ENCODE results near the gene PPP2R2B. TPM values are rescaled to one million over a fixed set of nuclear protein-coding genes. Genes with fewer than 3 reads are reported as not detected.

PPP2R2B gene
- total RNA-seq, 1 experiment from 2014 or later = not detected

- CTCF ChIA-PET = no interaction called here
Observed at GRCh38 chr5:146817973-146818372, 60.6 kb downstream of the PPP2R2B start.

GRCh38 chr5:146816775-146817387, 61.7 kb downstream of the PPP2R2B start:
- H3K36me3 ChIP-seq (ENCODE audit: low read depth, low read length) = no peaks in the 10 kb centered on the region
- ATAC-seq = no peak
- no peaks in the 10 kb centered on the region for H3K27me3 ChIP-seq (ENCODE audit: low read length)
- H3K4me1 ChIP-seq (ENCODE audit: insufficient read depth, low read length) = no peaks in the 10 kb centered on the region
- intact Hi-C loops (cut with micrococcal nuclease) = loop anchor here (1.0 kb wide), 1 partner anchor 18 kb away; no protein-coding TSS in a partner anchor
- H3K9me3 ChIP-seq (ENCODE audit: low read length) = no peaks in the 10 kb centered on the region
- no peaks in the 10 kb centered on the region for H4K20me1 ChIP-seq (ENCODE audit: low read length)
- H3F3A ChIP-seq (ENCODE audit: low read length, unreplicated experiment) = no peaks in the 10 kb centered on the region
- DNase-seq = no peak
- CTCF ChIA-PET = no interaction called here
- no peak for TF ChIP-seq EZH2 (IDR thresholded peaks at IDR 0.05; ENCODE audit: low read length, unreplicated experiment)
- TF ChIP-seq CTCF (conservative IDR thresholded peaks at IDR 0.05; ENCODE audit: low read depth, low read length) = no peak
- no peak for TF ChIP-seq EZH2phosphoT487 (IDR thresholded peaks at IDR 0.05; ENCODE audit: borderline replicate concordance, low read length)
- no peak overlapping the region for H3K4me3 ChIP-seq (ENCODE audit: low read length)
- H3K79me2 ChIP-seq (ENCODE audit: low read length) = no peaks in the 10 kb centered on the region
- H3K27ac ChIP-seq (ENCODE audit: low read length) = no peak overlapping the region
- BruUV-seq (replicated peaks) = no TSS peak
- H2AFZ ChIP-seq (ENCODE audit: low read length) = no peak overlapping the region
- no peak overlapping the region for H3K4me2 ChIP-seq (ENCODE audit: low read length)
- no peaks in the 10 kb centered on the region for H3K9me2 ChIP-seq (replicated peaks; ENCODE audit: low read length)
- POLR2A ChIA-PET (ENCODE audit: unreplicated experiment) = no interaction called here
- no peak overlapping the region for H3K9ac ChIP-seq (ENCODE audit: low read length)

More at GRCh38 chr5:146817973-146818372, 60.6 kb downstream of the PPP2R2B start:
- no peak overlapping the region for H3K27ac ChIP-seq (ENCODE audit: low read length)
- H3K79me2 ChIP-seq (ENCODE audit: low read length) = no peaks in the 10 kb centered on the region
- intact Hi-C loops (cut with micrococcal nuclease) = loop anchor here (1.0 kb wide), 1 partner anchor 17 kb away; no protein-coding TSS in a partner anchor
- DNase-seq (no peak), ATAC-seq (no peak)
- H3K4me2 ChIP-seq (ENCODE audit: low read length) = no peak overlapping the region
- POLR2A ChIA-PET (ENCODE audit: unreplicated experiment) = no interaction called here
- H3K4me1 ChIP-seq (ENCODE audit: insufficient read depth, low read length) = no peaks in the 10 kb centered on the region
- H3F3A ChIP-seq (ENCODE audit: low read length, unreplicated experiment) = no peaks in the 10 kb centered on the region
- no peak overlapping the region for H3K9ac ChIP-seq (ENCODE audit: low read length)
- no peaks in the 10 kb centered on the region for H3K9me2 ChIP-seq (replicated peaks; ENCODE audit: low read length)
- TF ChIP-seq CTCF (conservative IDR thresholded peaks at IDR 0.05; ENCODE audit: low read depth, low read length) = no peak
- no peak for TF ChIP-seq EZH2phosphoT487 (IDR thresholded peaks at IDR 0.05; ENCODE audit: borderline replicate concordance, low read length)
- no peak for TF ChIP-seq EZH2 (IDR thresholded peaks at IDR 0.05; ENCODE audit: low read length, unreplicated experiment)
- 0 out of 2 replicates have a peak, but pooled peaks cover 4% of the 10 kb centered on the region for H3K27me3 ChIP-seq (ENCODE audit: low read length)
- H3K4me3 ChIP-seq (ENCODE audit: low read length) = no peak overlapping the region
- H2AFZ ChIP-seq (ENCODE audit: low read length) = no peak overlapping the region
- no peaks in the 10 kb centered on the region for H3K36me3 ChIP-seq (ENCODE audit: low read depth, low read length)
- H3K9me3 ChIP-seq (ENCODE audit: low read length) = no peaks in the 10 kb centered on the region
- no TSS peak for BruUV-seq (replicated peaks)
- no peaks in the 10 kb centered on the region for H4K20me1 ChIP-seq (ENCODE audit: low read length)

GRCh38 chr5:146815411-146815810, 63.1 kb downstream of the PPP2R2B start:
- CTCF ChIA-PET = no interaction called here

More at GRCh38 chr5:146815411-146815810, 63.1 kb downstream of the PPP2R2B start:
- Histone ChIP-seq H3K9ac (ENCODE audit: low read length) (no peak overlapping the region), H3K4me2 (ENCODE audit: low read length) (no peak overlapping the region), H3K27me3 (ENCODE audit: low read length) (no peaks in the 10 kb centered on the region), H3K36me3 (ENCODE audit: low read depth, low read length) (no peaks in the 10 kb centered on the region), H2AFZ (ENCODE audit: low read length) (no peak overlapping the region), H3K4me1 (ENCODE audit: insufficient read depth, low read length) (no peaks in the 10 kb centered on the region), H4K20me1 (ENCODE audit: low read length) (no peaks in the 10 kb centered on the region), H3K79me2 (ENCODE audit: low read length) (no peaks in the 10 kb centered on the region), H3F3A (ENCODE audit: low read length, unreplicated experiment) (no peaks in the 10 kb centered on the region), H3K4me3 (ENCODE audit: low read length) (no peak overlapping the region), H3K9me2 (replicated peaks; ENCODE audit: low read length) (no peaks in the 10 kb centered on the region), H3K9me3 (ENCODE audit: low read length) (no peaks in the 10 kb centered on the region), H3K27ac (ENCODE audit: low read length) (no peak overlapping the region)
- ATAC-seq (no peak), DNase-seq (no peak)
- POLR2A ChIA-PET (ENCODE audit: unreplicated experiment) = no interaction called here
- intact Hi-C loops (cut with micrococcal nuclease) = no loop called here
- no TSS peak for BruUV-seq (replicated peaks)
- no peak for TF ChIP-seq EZH2 (IDR thresholded peaks at IDR 0.05; ENCODE audit: low read length, unreplicated experiment)
- no peak for TF ChIP-seq CTCF (conservative IDR thresholded peaks at IDR 0.05; ENCODE audit: low read depth, low read length)
- no peak for TF ChIP-seq EZH2phosphoT487 (IDR thresholded peaks at IDR 0.05; ENCODE audit: borderline replicate concordance, low read length)

All from PC-3 (cell line).